NCI-H460 (cell line): ENCODE results near the gene TBK1. TPM values are rescaled to one million over a fixed set of nuclear protein-coding genes. Genes with fewer than 3 reads are reported as not detected.
A peak's percentile ranks its signal among the peaks of the same experiment; 100 is the strongest.

Experiments
- DNase-seq: peaks from one replicate; pipeline ENCODE4 v3.0.0-alpha.2; 2016; ENCODE audit warnings: low read depth; ENCODE audit errors: extremely low read depth
- polyA plus RNA-seq: library from polyadenylated mRNA; depleted of rRNA; stranded (reverse); fragments of >200 nt; gene quantifications from 2 replicates; pipeline ENCODE4 v1.2.3, GENCODE V29; 2014; cell fraction: nucleus; rRNA removed
- total RNA-seq: library from RNA; depleted of rRNA; stranded (reverse); fragments of >200 nt; shearing (Covaris generic); gene quantifications from 2 replicates; pipeline ENCODE4 v1.2.3, GENCODE V29; 2014; rRNA removed

TBK1 gene
- total RNA-seq = 61.1 and 65.1 TPM in 2 replicates
- polyA plus RNA-seq = 31.8 and 63.8 TPM in 2 replicates

GRCh38 chr12:64451687-64452558 is at the start of gene TBK1:
Gene TBK1, plus strand, starts transcription at chr12:64452120. Its CDS starts 3,751 bp downstream, at chr12:64455871.
- peak; percentile 83 for DNase-seq

GRCh38 chr12:64402181-64402580 is 49.7 kb upstream of the TBK1 start:
- no peak for DNase-seq

- DNase-seq = peak; percentile 96
Measured at GRCh38 chr12:64403707-64404469, 48.0 kb upstream of the TBK1 start, which contains the start of gene XPOT. Gene XPOT, plus strand, starts transcription at chr12:64404392. Its CDS starts 5,644 bp downstream, at chr12:64410036.

- DNase-seq = peak; percentile 92
Measured at GRCh38 chr12:64404470-64405256, 47.3 kb upstream of the TBK1 start.

- no peak for DNase-seq
Measured at GRCh38 chr12:64407342-64408223, 44.3 kb upstream of the TBK1 start.

- no peak for DNase-seq
Measured at GRCh38 chr12:64411427-64411826, 40.5 kb upstream of the TBK1 start.

- DNase-seq = no peak
Measured at GRCh38 chr12:64412459-64412858, 39.5 kb upstream of the TBK1 start.

- no peak for DNase-seq
Measured at GRCh38 chr12:64413884-64414283, 38.0 kb upstream of the TBK1 start.

- DNase-seq = no peak
Measured at GRCh38 chr12:64418209-64418608, 33.7 kb upstream of the TBK1 start.

GRCh38 chr12:64419696-64420095 is 32.2 kb upstream of the TBK1 start:
- DNase-seq = no peak

- no peak for DNase-seq
Measured at GRCh38 chr12:64427988-64428387, 23.9 kb upstream of the TBK1 start.

- no peak for DNase-seq
Measured at GRCh38 chr12:64428956-64429355, 23.0 kb upstream of the TBK1 start.

GRCh38 chr12:64430886-64431285 is 21.0 kb upstream of the TBK1 start:
- no peak for DNase-seq

- DNase-seq = no peak
Measured at GRCh38 chr12:64431791-64432190, 20.1 kb upstream of the TBK1 start.

- DNase-seq = no peak
Measured at GRCh38 chr12:64433915-64434314, 18.0 kb upstream of the TBK1 start.

- DNase-seq = no peak
Measured at GRCh38 chr12:64440100-64440499, 11.8 kb upstream of the TBK1 start.

- no peak for DNase-seq
Measured at GRCh38 chr12:64445490-64445889, 6.4 kb upstream of the TBK1 start.

GRCh38 chr12:64446295-64446694 is 5.6 kb upstream of the TBK1 start:
- DNase-seq = no peak

GRCh38 chr12:64450057-64450640 is 1.8 kb upstream of the TBK1 start:
- DNase-seq = no peak
